HG02642 (cell line): ENCODE data around the gene PTDSS2.

Source experiments
- ATAC-seq: cut with Tn5 transposase; IDR thresholded peaks from one replicate; pipeline ENCODE4 v1.9.1; 2021; ENCODE audit warnings: mild to moderate bottlenecking; ENCODE audit not compliant: unreplicated experiment, poor library complexity

Gene PTDSS2

DNA sequence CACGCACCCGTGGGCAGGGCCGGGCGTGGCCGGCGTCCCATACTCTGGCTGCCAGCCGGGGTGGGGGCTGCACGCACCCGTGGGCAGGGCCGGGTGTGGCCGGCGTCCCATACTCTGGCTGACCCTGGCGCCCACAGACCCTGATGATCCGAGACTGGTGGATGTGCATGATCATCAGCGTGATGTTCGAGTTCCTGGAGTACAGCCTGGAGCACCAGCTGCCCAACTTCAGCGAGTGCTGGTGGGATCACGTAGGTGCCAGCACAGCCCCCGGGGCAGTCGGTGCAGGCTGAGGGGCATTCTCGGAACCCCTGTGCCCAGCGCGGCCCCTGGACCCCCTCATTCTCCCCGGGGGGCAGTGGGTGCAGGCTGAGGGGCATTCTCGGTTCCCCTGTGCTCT, 38.0 kb downstream of the PTDSS2 start:
- ATAC-seq, result no peak

GRCh38 chr11:488579-488978, 38.5 kb downstream of the PTDSS2 start:
- no peak for ATAC-seq

DNA sequence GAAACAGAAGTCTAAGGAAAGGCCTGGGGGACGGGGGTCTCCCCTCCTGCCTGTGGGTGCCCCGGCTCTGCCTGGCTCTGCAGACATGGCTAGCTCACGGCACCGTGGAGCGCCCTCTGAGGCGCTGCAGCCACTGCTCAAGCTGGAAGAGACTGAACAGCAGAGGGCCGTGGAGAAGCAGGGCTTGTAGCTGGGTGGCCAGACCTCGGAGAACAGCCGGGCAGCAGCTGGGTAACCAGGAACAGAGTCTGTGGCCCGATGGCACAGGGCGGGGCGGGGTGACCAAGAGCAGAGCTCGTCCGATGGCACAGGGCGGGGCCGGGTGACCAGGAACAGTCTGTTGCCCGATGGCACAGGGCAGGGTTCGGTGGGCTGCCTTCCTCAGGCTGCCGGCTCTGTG, 38.9 kb downstream of the PTDSS2 start:
- ATAC-seq, result no peak

- ATAC-seq, result no peak
Measured at GRCh38 chr11:489610-490185, 39.6 kb downstream of the PTDSS2 start.

DNA sequence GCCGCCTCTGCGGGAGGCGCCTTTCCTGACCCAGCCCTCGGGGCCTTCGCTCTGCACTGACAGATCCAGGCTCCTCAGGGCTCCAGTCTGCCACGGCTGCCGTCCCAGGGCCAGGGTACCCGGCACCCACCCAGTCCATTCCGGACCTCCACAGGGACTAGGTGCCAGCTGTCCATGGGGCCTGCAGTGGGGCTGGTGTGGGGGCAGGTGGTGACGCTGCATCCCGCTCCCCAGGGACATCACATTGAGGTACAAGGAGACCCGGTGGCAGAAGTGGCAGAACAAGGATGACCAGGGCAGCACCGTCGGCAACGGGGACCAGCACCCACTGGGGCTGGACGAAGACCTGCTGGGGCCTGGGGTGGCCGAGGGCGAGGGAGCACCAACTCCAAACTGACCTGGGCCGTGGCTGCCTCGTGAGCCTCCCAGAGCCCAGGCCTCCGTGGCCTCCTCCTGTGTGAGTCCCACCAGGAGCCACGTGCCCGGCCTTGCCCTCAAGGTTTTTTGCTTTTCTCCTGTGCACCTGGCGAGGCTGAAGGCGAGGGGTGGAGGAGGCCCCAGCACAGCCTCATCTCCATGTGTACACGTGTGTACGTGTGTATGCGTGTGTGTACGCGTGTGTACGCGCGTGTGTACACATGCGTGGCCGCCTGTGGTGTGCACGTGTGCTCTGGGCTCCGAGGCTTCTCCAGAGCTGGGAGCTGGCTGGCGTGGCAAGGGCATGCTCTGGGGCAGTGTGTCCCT, 40.3 kb downstream of the PTDSS2 start:
- no peak for ATAC-seq

DNA sequence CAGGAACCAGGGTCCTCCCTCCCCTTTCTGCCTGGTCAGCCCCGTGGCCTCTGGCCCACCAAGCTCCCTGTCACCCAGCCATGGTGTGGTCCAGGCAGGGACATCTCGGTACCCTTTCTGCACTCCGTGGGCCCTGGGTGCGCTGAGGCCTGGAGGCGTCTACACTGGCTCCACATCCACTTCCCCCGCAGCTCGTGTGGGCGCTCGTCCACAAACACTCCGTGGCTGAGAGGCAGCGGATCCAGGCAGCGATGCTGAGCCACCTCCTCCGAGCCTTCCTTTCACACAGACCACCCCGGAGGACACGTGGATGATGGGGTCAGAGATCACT, 40.8 kb downstream of the PTDSS2 start:
- no peak for ATAC-seq

GRCh38 chr11:491358-491757, 41.3 kb downstream of the PTDSS2 start:
- no peak for ATAC-seq

- no peak for ATAC-seq
Measured at GRCh38 chr11:492427-493226, 42.5 kb downstream of the PTDSS2 start.

GRCh38 chr11:494761-495536, 44.9 kb downstream of the PTDSS2 start:
- no peak for ATAC-seq

DNA sequence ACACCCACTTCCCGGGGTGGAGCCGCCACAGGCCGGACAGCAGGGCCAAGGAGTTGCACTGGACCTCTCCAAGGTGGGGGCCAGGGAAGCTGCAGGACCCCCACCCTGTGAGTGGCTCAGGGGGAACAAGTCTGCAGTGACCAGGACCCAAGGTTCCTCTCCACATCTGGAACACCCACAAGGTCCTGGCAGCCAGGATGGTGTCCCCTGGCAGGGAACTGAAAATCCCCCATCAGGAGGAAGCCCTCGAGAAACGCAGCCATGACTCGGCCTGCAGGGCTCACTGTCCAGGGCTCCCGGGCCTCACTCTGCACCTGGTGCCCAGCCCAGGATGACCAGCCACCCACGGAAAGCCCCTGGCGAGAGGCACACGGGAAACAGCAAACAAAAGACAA, 45.5 kb downstream of the PTDSS2 start:
- no peak for ATAC-seq

DNA sequence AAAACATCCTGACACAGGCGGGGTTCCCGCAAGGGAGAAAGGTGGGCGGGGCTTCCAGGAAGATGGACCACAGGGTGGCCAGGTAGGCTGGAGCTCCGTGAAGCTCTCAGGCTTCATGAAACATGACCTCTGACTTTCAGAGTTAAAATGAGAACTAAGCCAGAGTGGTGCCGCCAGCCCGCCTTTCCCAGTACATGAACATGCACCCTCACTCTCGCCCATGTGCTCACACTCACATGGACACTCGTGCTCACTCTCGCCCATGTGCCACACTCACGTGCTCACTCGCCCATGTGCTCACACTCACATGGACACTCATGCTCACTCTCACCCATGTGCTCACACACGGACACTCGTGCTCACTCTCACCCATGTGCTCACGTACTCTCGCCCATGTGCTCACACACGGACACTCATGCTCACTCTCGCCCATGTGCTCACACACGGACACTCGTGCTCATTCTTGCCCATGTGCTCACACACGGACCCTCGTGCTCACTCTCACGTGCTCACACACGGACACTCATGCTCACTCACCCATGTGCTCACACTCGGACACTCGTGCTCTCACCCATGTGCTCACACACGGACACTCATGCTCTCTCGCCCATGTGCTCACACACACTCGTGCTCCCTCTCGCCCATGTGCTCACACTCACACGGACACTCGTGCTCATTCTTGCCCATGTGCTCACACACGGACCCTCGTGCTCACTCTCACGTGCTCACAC, 46.9 kb downstream of the PTDSS2 start:
- ATAC-seq, result no peak

DNA sequence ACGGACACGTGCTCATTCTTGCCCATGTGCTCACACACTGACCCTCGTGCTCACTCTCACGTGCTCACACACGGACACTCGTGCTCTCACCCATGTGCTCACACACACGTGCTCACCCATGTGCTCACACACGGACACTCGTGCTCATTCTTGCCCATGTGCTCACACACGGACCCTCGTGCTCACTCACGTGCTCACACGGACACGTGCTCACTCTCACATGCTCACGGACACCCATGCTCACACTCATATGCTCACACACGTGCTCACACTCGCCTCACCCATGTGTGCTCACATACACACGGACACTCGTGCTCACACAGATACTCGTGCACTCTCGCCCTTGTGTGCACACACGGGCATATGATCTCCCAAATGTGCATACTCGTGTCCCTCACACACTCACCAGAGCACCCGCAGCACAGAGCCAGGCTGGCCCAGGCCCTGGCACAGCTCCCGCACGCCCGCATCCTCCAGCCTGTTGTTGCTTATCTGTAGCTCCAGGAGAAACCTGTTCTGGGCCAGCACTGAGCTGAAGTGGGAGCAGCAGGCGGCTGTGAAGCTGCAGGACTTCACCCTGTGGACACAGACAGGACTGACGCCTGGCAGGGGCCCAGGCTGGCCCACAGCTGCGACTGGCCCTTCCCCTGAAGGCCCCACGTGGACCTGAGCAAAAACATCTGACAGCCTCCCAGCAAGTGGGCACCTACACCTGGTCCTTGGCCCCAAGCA, 47.7 kb downstream of the PTDSS2 start:
- ATAC-seq, result no peak

- no peak for ATAC-seq
Measured at GRCh38 chr11:498297-499181, 48.5 kb downstream of the PTDSS2 start.

GRCh38 chr11:499201-500076, 49.4 kb downstream of the PTDSS2 start:
- no peak for ATAC-seq

DNA sequence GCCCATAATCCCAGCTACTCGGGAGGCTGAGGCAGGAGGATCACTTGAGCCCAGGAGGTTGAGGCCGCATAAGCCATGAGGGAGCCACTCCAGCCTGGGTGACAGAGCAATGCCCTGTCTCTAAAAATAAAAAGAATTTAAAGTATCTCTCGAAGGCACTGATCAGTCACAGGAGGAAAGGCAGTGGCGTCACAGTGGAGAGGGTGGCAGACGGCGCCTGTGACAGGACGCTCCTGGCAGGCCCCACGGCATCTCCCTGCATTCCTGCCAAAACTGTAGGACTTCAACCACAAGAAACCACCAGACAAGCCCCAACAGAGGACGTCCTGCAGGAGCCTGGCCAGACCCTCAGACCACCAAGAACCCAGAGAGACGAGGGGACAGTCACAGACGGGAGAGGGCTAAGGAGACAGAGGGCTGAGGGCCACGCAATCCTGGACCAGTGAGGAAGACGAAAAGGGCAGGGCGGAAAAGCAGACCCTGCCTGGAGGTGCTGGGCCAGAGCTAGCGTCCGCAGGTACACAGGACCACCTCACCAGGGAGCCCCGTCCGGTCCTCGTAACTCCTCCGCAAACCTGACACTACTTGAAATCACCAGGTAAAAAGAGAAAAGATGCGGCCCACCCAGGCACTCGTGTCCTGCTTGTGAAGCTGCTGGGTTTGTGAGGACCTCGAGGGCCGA, 51.1 kb downstream of the PTDSS2 start:
- ATAC-seq, result no peak

DNA sequence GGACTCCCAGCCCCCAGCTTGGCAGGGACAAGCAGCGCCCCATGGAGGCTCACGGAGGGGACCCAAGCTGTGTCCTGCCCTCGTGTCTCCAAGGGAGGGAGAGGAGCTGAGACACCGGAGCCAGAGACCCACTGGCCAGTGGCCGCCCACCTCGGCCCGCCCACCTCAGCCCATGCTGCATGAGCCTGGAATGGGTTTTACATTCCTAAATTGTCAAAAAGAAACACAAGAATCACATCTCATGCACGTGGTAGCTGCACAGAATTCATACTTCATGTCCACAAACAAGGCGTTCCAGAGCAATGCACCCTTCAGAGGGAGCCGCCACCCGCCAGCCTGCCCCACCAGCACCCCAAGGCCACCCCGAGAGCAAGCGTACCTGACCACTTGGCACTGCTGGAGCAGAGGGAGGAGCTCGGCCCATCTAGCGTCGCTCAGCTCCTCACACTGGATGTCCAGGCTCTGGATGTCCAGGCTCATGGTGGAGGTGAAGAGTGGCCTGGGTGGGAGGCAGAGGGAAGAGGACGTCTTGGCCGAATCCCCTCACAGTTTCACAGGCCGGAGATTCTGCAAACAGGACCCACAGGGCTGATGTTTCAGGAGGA, 51.7 kb downstream of the PTDSS2 start:
- no peak for ATAC-seq
